Measurements from ENCODE around the gene BCAS3.

DNA sequence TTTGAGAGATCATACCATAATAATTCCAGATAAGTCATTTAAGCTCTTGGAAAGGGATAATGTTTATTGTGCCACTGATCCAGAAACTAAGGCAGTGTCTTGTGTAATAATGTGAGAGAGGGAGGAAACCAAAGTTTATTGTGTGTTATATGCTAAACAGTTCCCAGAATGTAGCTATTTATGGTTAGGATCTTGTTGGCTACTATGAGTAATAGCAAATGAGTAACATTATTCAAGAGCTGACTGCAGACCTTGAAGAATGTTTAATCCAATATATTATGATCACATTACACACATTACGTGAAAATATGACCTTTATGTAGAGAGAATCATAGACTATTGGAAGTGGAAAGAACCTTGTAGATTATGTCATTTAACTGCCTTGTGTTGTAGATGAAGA, 139.5 kb downstream of the BCAS3 start:
- TF ChIP-seq, protein P1, sequence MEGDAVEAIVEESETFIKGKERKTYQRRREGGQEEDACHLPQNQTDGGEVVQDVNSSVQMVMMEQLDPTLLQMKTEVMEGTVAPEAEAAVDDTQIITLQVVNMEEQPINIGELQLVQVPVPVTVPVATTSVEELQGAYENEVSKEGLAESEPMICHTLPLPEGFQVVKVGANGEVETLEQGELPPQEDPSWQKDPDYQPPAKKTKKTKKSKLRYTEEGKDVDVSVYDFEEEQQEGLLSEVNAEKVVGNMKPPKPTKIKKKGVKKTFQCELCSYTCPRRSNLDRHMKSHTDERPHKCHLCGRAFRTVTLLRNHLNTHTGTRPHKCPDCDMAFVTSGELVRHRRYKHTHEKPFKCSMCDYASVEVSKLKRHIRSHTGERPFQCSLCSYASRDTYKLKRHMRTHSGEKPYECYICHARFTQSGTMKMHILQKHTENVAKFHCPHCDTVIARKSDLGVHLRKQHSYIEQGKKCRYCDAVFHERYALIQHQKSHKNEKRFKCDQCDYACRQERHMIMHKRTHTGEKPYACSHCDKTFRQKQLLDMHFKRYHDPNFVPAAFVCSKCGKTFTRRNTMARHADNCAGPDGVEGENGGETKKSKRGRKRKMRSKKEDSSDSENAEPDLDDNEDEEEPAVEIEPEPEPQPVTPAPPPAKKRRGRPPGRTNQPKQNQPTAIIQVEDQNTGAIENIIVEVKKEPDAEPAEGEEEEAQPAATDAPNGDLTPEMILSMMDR (IDR thresholded peaks at IDR 0.05) = no peak
- no peak for TF ChIP-seq POLR2A (IDR thresholded peaks at IDR 0.05)

Measured in heart left ventricle (tissue), 13 donors.